Stimulated activated CD4-positive, alpha-beta T cell treated with anti-CD3 and anti-CD28 coated beads, Interleukin-15, amount 100 ng/mL, for 1 hour (primary cell): ENCODE measurements around the gene ULBP2.
"Not testable (repeated sequence)": the region's sequence is repeated elsewhere in the genome, so short reads cannot be mapped to it uniquely, and the experiment has no call there.

ENCODE experiments used
- DNase-seq, 2 donors: peaks; one replicate each; pipeline ENCODE4 v3.0.0-alpha.2; 2020; ENCODE audit warnings: low read depth in 1 of 2, low spot score in 1 of 2

The ULBP2 gene

GRCh38 chr6:149967591-149967990, 25.8 kb downstream of the ULBP2 start:
- no peak for DNase-seq

GRCh38 chr6:149967999-149968398, 26.2 kb downstream of the ULBP2 start:
- DNase-seq, result not testable (repeated sequence)

GRCh38 chr6:149968909-149969308, 27.1 kb downstream of the ULBP2 start:
- DNase-seq, result not testable (repeated sequence)

GRCh38 chr6:149969635-149970034, 27.8 kb downstream of the ULBP2 start:
- no peak for DNase-seq

- DNase-seq, result not testable (repeated sequence)
These were observed 32.6 kb downstream of the ULBP2 start for GRCh38 chr6:149974394-149974793.

- DNase-seq, result no peak
These were observed 33.0 kb downstream of the ULBP2 start for GRCh38 chr6:149974825-149975224.

- no peak for DNase-seq
These were observed 33.6 kb downstream of the ULBP2 start for GRCh38 chr6:149975400-149975799.

GRCh38 chr6:149977221-149977620, 35.4 kb downstream of the ULBP2 start:
- no peak for DNase-seq

GRCh38 chr6:149978610-149979009, 36.8 kb downstream of the ULBP2 start:
- no peak for DNase-seq

GRCh38 chr6:149979293-149979692, 37.5 kb downstream of the ULBP2 start:
- DNase-seq, result no peak

GRCh38 chr6:149983145-149983544, 41.3 kb downstream of the ULBP2 start:
- DNase-seq, result no peak

GRCh38 chr6:149984773-149985172, 43.0 kb downstream of the ULBP2 start:
- DNase-seq, result no peak

GRCh38 chr6:149985481-149985937, 43.7 kb downstream of the ULBP2 start:
- no peak for DNase-seq

- no peak for DNase-seq
These were observed 45.8 kb downstream of the ULBP2 start for GRCh38 chr6:149987602-149988107.

GRCh38 chr6:149988550-149989346, 46.9 kb downstream of the ULBP2 start:
- no peak for DNase-seq

- no peak for DNase-seq
These were observed 48.4 kb downstream of the ULBP2 start for GRCh38 chr6:149990212-149990660.

GRCh38 chr6:149990661-149991471, 49.1 kb downstream of the ULBP2 start:
- DNase-seq, result no peak

GRCh38 chr6:149991472-149991795, 49.6 kb downstream of the ULBP2 start:
- DNase-seq, result not testable (repeated sequence)

- DNase-seq, result no peak
These were observed 50.0 kb downstream of the ULBP2 start for GRCh38 chr6:149991838-149992237.

GRCh38 chr6:149995235-149995750, 53.5 kb downstream of the ULBP2 start:
- DNase-seq, result no peak

GRCh38 chr6:149995971-149996370, 54.2 kb downstream of the ULBP2 start:
- no peak for DNase-seq
